ENCODE measurements around the gene LAMTOR1. TPM values are rescaled to one million over a fixed set of nuclear protein-coding genes. Genes with fewer than 3 reads are reported as not detected.
"Not testable (repeated sequence)": the region's sequence is repeated elsewhere in the genome, so short reads cannot be mapped to it uniquely, and the experiment has no call there.

Gene LAMTOR1
- total RNA-seq, 1 donor from 2014 or later: 65.8 TPM

- Histone ChIP-seq H2AFZ (ENCODE audit: low read depth, low read length) (no peak overlapping the region), H3K4me1 (ENCODE audit: insufficient read depth, low read length) (peaks cover 20% of the 10 kb centered on the region), H3K4me2 (ENCODE audit: low read length) (no peak overlapping the region), H3K9ac (ENCODE audit: low read length) (peak overlapping the region; percentile 28), H3K79me2 (ENCODE audit: insufficient read depth, low read length) (no peaks in the 10 kb centered on the region), H3K27ac (ENCODE audit: low read depth, low read length) (peak overlapping the region; percentile 70), H4K20me1 (ENCODE audit: insufficient read depth, low read length) (no peaks in the 10 kb centered on the region), H3K9me3 (ENCODE audit: insufficient read depth, low read depth, low read length) (no peaks in the 10 kb centered on the region), H3K4me3 (ENCODE audit: insufficient read depth, low read depth, low read length) (no peak overlapping the region), H3K36me3 (ENCODE audit: insufficient read depth, low read length) (no peaks in the 10 kb centered on the region), H3K27me3 (ENCODE audit: insufficient read depth, low read length) (no peaks in the 10 kb centered on the region)
- H3K4me3 Mint-ChIP-seq (ENCODE audit: unreplicated experiment): no peak overlapping the region
- TF ChIP-seq EZH2 (IDR thresholded peaks at IDR 0.05; ENCODE audit: insufficient read depth, low read length) (no peak), CTCF (IDR thresholded peaks at IDR 0.05; ENCODE audit: insufficient read depth, low read depth, low read length) (no peak)
- no peaks in the 10 kb centered on the region for H3K9me3 Mint-ChIP-seq (ENCODE audit: unreplicated experiment)
- no peak overlapping the region for H3K27ac Mint-ChIP-seq (ENCODE audit: unreplicated experiment)
- DNase-seq (ENCODE audit: low read depth): peak; percentile 84
- no peaks in the 10 kb centered on the region for H3K36me3 Mint-ChIP-seq (ENCODE audit: low read depth, unreplicated experiment)
- FAIRE-seq: no peak
- peaks cover 15% of the 10 kb centered on the region for H3K4me1 Mint-ChIP-seq (ENCODE audit: low read depth, unreplicated experiment)
- no peaks in the 10 kb centered on the region for H3K27me3 Mint-ChIP-seq (ENCODE audit: low read depth, unreplicated experiment)
Measured at GRCh38 chr11:72144807-72145565, 41.9 kb upstream of the LAMTOR1 start.

DNA sequence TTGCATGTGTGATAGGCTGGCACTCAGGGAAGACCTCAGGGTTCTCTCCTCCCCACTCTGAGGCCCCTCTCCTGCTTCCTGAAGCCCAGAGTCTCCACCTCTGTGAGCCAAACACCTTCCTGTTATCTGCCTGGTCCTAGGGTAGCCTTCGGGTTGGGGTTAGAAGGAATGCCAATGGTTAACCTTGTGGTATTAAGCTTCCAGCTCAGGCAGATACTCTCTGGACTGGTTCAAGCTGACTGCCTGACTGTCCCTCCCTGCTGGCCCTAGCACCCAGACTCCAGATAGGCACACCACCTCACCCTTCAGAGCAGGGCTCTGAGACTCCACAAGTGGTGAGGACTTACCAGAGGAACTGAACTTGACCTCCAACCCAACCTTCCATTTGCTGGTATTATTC is 39.4 kb upstream of the LAMTOR1 start:
- Mint-ChIP-seq H3K27ac (ENCODE audit: unreplicated experiment) (peak overlapping the region; percentile 72), H3K4me1 (ENCODE audit: low read depth, unreplicated experiment) (peaks cover 18% of the 10 kb centered on the region)
- H3K79me2 ChIP-seq (ENCODE audit: insufficient read depth, low read length); H4K20me1 ChIP-seq (ENCODE audit: insufficient read depth, low read length); H3K9me3 ChIP-seq (ENCODE audit: insufficient read depth, low read depth, low read length); H3K27ac ChIP-seq (ENCODE audit: low read depth, low read length); H2AFZ ChIP-seq (ENCODE audit: low read depth, low read length); H3K9me3 Mint-ChIP-seq (ENCODE audit: unreplicated experiment); H3K27me3 Mint-ChIP-seq (ENCODE audit: low read depth, unreplicated experiment); H3K4me3 Mint-ChIP-seq (ENCODE audit: unreplicated experiment); H3K9ac ChIP-seq (ENCODE audit: low read length); DNase-seq (ENCODE audit: low read depth); H3K4me3 ChIP-seq (ENCODE audit: insufficient read depth, low read depth, low read length); H3K27me3 ChIP-seq (ENCODE audit: insufficient read depth, low read length); H3K36me3 ChIP-seq (ENCODE audit: insufficient read depth, low read length); FAIRE-seq; H3K36me3 Mint-ChIP-seq (ENCODE audit: low read depth, unreplicated experiment); H3K4me2 ChIP-seq (ENCODE audit: low read length): not testable (repeated sequence)
- peaks cover 20% of the 10 kb centered on the region for H3K4me1 ChIP-seq (ENCODE audit: insufficient read depth, low read length)

- not testable (repeated sequence) for H3K79me2 ChIP-seq (ENCODE audit: insufficient read depth, low read length); H3K9me3 Mint-ChIP-seq (ENCODE audit: unreplicated experiment); H3K4me2 ChIP-seq (ENCODE audit: low read length); H3K4me3 ChIP-seq (ENCODE audit: insufficient read depth, low read depth, low read length); H3K27me3 ChIP-seq (ENCODE audit: insufficient read depth, low read length); H3K4me3 Mint-ChIP-seq (ENCODE audit: unreplicated experiment); H3K27me3 Mint-ChIP-seq (ENCODE audit: low read depth, unreplicated experiment); H3K36me3 ChIP-seq (ENCODE audit: insufficient read depth, low read length); H3K9me3 ChIP-seq (ENCODE audit: insufficient read depth, low read depth, low read length); H2AFZ ChIP-seq (ENCODE audit: low read depth, low read length); H3K36me3 Mint-ChIP-seq (ENCODE audit: low read depth, unreplicated experiment); H4K20me1 ChIP-seq (ENCODE audit: insufficient read depth, low read length)
- DNase-seq (ENCODE audit: low read depth): peak; percentile 52
- peaks cover 18% of the 10 kb centered on the region for H3K4me1 Mint-ChIP-seq (ENCODE audit: low read depth, unreplicated experiment)
- peak overlapping the region; percentile 52 for H3K9ac ChIP-seq (ENCODE audit: low read length)
- H3K4me1 ChIP-seq (ENCODE audit: insufficient read depth, low read length): peaks cover 20% of the 10 kb centered on the region
- FAIRE-seq: peak; percentile 26
- peak overlapping the region; percentile 72 for H3K27ac Mint-ChIP-seq (ENCODE audit: unreplicated experiment)
- peak overlapping the region; percentile 73 for H3K27ac ChIP-seq (ENCODE audit: low read depth, low read length)
Measured at GRCh38 chr11:72142086-72142485, 39.0 kb upstream of the LAMTOR1 start.
